Stimulated activated CD8-positive, alpha-beta memory T cell treated with anti-CD3 and anti-CD28 coated beads, Interleukin-15, amount 100 ng/mL, for 24 hours (primary cell): ENCODE measurements around the gene SLAMF9.

Experiments
- DNase-seq: peaks from one replicate; pipeline ENCODE4 v3.0.0-alpha.2; 2020; ENCODE audit warnings: low read depth

SLAMF9 gene

GRCh38 chr1:159953536-159954515 is at the start of gene SLAMF9:
SLAMF9 (minus strand) TSS chr1:159954237; CDS start chr1:159954137, 100 bp downstream.
- no peak for DNase-seq

- no peak for DNase-seq
These were observed 47.4 kb upstream of the SLAMF9 start for GRCh38 chr1:160001440-160001839.

GRCh38 chr1:159999204-159999603 is 45.2 kb upstream of the SLAMF9 start:
- DNase-seq = no peak

GRCh38 chr1:159996653-159997052 is 42.6 kb upstream of the SLAMF9 start:
- no peak for DNase-seq

GRCh38 chr1:159994896-159995295 is 40.9 kb upstream of the SLAMF9 start:
- no peak for DNase-seq

- DNase-seq = no peak
These were observed 39.9 kb upstream of the SLAMF9 start for GRCh38 chr1:159993911-159994310.

- no peak for DNase-seq
These were observed 38.1 kb upstream of the SLAMF9 start for GRCh38 chr1:159992161-159992560.

GRCh38 chr1:159991513-159991912 is 37.5 kb upstream of the SLAMF9 start:
- DNase-seq = no peak

- DNase-seq = no peak
These were observed 36.0 kb upstream of the SLAMF9 start for GRCh38 chr1:159990005-159990404.

- no peak for DNase-seq
These were observed 35.5 kb upstream of the SLAMF9 start for GRCh38 chr1:159989581-159989980.

GRCh38 chr1:159988006-159988405 is 34.0 kb upstream of the SLAMF9 start:
- DNase-seq = no peak

- DNase-seq = no peak
These were observed 33.1 kb upstream of the SLAMF9 start for GRCh38 chr1:159987186-159987585.

GRCh38 chr1:159986531-159986930 is 32.5 kb upstream of the SLAMF9 start:
- no peak for DNase-seq

- DNase-seq = no peak
These were observed 32.1 kb upstream of the SLAMF9 start for GRCh38 chr1:159986093-159986492.

- DNase-seq = no peak
These were observed 31.4 kb upstream of the SLAMF9 start for GRCh38 chr1:159985473-159985872.

- DNase-seq = no peak
These were observed 29.6 kb upstream of the SLAMF9 start for GRCh38 chr1:159983681-159984080.

- no peak for DNase-seq
These were observed 28.2 kb upstream of the SLAMF9 start for GRCh38 chr1:159982280-159982679.

GRCh38 chr1:159981351-159982055 is 27.5 kb upstream of the SLAMF9 start:
- no peak for DNase-seq

GRCh38 chr1:159980786-159981185 is 26.7 kb upstream of the SLAMF9 start:
- DNase-seq = no peak

GRCh38 chr1:159980076-159980475 is 26.0 kb upstream of the SLAMF9 start:
- DNase-seq = no peak

- no peak for DNase-seq
These were observed 25.2 kb upstream of the SLAMF9 start for GRCh38 chr1:159979257-159979656.

GRCh38 chr1:159978107-159978398 is 24.0 kb upstream of the SLAMF9 start:
- no peak for DNase-seq

GRCh38 chr1:159977364-159978106 is 23.5 kb upstream of the SLAMF9 start:
- DNase-seq = no peak
